ENCODE data around the gene AGXT2. TPM values are rescaled to one million over a fixed set of nuclear protein-coding genes. Genes with fewer than 3 reads are reported as not detected.

AGXT2 gene
- total RNA-seq, 4 donors from 2014 or later: not detected

GRCh38 chr5:35091704-35092103 is 44.0 kb upstream of the AGXT2 start:
- H3K9me3 ChIP-seq: no peaks in the 10 kb centered on the region
- no peak overlapping the region for H3K4me3 ChIP-seq
- no peak for TF ChIP-seq CTCF (IDR thresholded peaks at IDR 0.05)
- no peak for TF ChIP-seq POLR2A (IDR thresholded peaks at IDR 0.05)
- no peak for TF ChIP-seq EP300 (IDR thresholded peaks at IDR 0.05)
- no peak for TF ChIP-seq POLR2AphosphoS5 (IDR thresholded peaks at IDR 0.05)
- peaks cover 34% of the 10 kb centered on the region for H3K4me1 ChIP-seq
- H3K27ac ChIP-seq: no peak overlapping the region
- no peaks in the 10 kb centered on the region for H3K36me3 ChIP-seq
- no peaks in the 10 kb centered on the region for H3K27me3 ChIP-seq
- no peak for DNase-seq (ENCODE audit: low spot score in 2 of 2)
- WGBS: 77% methylated on average over 5 of the region's 5 CpGs

GRCh38 chr5:35089334-35090314 is 41.9 kb upstream of the AGXT2 start:
- H3K4me1 ChIP-seq: peaks cover 16% of the 10 kb centered on the region
- TF ChIP-seq POLR2AphosphoS5 (IDR thresholded peaks at IDR 0.05) (no peak), POLR2A (IDR thresholded peaks at IDR 0.05) (no peak), CTCF (IDR thresholded peaks at IDR 0.05) (peak; percentile 46 to 63), EP300 (IDR thresholded peaks at IDR 0.05) (no peak)
- no peaks in the 10 kb centered on the region for H3K9me3 ChIP-seq
- H3K36me3 ChIP-seq: no peaks in the 10 kb centered on the region
- DNase-seq (ENCODE audit: low spot score in 2 of 2): peak in 1 of 2 donors; percentile 73
- no peak overlapping the region for H3K4me3 ChIP-seq
- no peaks in the 10 kb centered on the region for H3K27me3 ChIP-seq
- no peak overlapping the region for H3K27ac ChIP-seq
- WGBS: 48% methylated on average over 7 of the region's 7 CpGs

GRCh38 chr5:35087991-35088390 is 40.2 kb upstream of the AGXT2 start:
- 43% methylated on average over 3 of the region's 3 CpGs for WGBS
- DNase-seq (ENCODE audit: low spot score in 2 of 2): no peak
- Histone ChIP-seq H3K4me3 (no peak overlapping the region), H3K36me3 (no peaks in the 10 kb centered on the region), H3K27me3 (no peaks in the 10 kb centered on the region), H3K4me1 (peaks cover 16% of the 10 kb centered on the region), H3K9me3 (no peaks in the 10 kb centered on the region), H3K27ac (no peak overlapping the region)
- no peak for TF ChIP-seq CTCF (IDR thresholded peaks at IDR 0.05)
- TF ChIP-seq POLR2A (IDR thresholded peaks at IDR 0.05): no peak
- TF ChIP-seq POLR2AphosphoS5 (IDR thresholded peaks at IDR 0.05): no peak
- no peak for TF ChIP-seq EP300 (IDR thresholded peaks at IDR 0.05)

GRCh38 chr5:35083150-35083549 is 35.4 kb upstream of the AGXT2 start:
- H3K27me3 ChIP-seq: no peaks in the 10 kb centered on the region
- no peak overlapping the region for H3K27ac ChIP-seq
- WGBS: 94% methylated on average over 3 of the region's 3 CpGs
- DNase-seq (ENCODE audit: low spot score in 2 of 2): no peak
- H3K4me1 ChIP-seq: peaks cover 5% of the 10 kb centered on the region
- TF ChIP-seq CTCF (IDR thresholded peaks at IDR 0.05): no peak
- no peak for TF ChIP-seq EP300 (IDR thresholded peaks at IDR 0.05)
- TF ChIP-seq POLR2AphosphoS5 (IDR thresholded peaks at IDR 0.05): no peak
- no peak for TF ChIP-seq POLR2A (IDR thresholded peaks at IDR 0.05)
- no peak overlapping the region for H3K4me3 ChIP-seq
- no peaks in the 10 kb centered on the region for H3K9me3 ChIP-seq
- H3K36me3 ChIP-seq: no peaks in the 10 kb centered on the region

- Histone ChIP-seq H3K36me3 (no peaks in the 10 kb centered on the region), H3K27ac (no peak overlapping the region), H3K9me3 (no peaks in the 10 kb centered on the region), H3K4me1 (no peaks in the 10 kb centered on the region), H3K4me3 (no peak overlapping the region), H3K27me3 (no peaks in the 10 kb centered on the region)
- no peak for DNase-seq (ENCODE audit: low spot score in 2 of 2)
- TF ChIP-seq CTCF (IDR thresholded peaks at IDR 0.05) (no peak), POLR2AphosphoS5 (IDR thresholded peaks at IDR 0.05) (no peak), POLR2A (IDR thresholded peaks at IDR 0.05) (no peak), EP300 (IDR thresholded peaks at IDR 0.05) (no peak)
- WGBS: 92% methylated on average over 3 of the region's 3 CpGs
These were observed 34.8 kb upstream of the AGXT2 start for GRCh38 chr5:35082530-35082929.

All from suprapubic skin (tissue), 4 donors.